Natural killer cell (primary cell): ENCODE measurements around the gene RSAD2. TPM values are rescaled to one million over a fixed set of nuclear protein-coding genes. Genes with fewer than 3 reads are reported as not detected.

Source experiments
- ATAC-seq, 3 donors: fragments of 150-1000 bp in 2 of 3; fragments of 200-7000 bp in 1 of 3; cut with Tn5 transposase; 1 replicate in 1 of 3; 2 replicates in 2 of 3; pipeline ENCODE4 v1.10.0; 2021; ENCODE audit warnings: mild to moderate bottlenecking in 2 of 3, moderate library complexity in 2 of 3
- DNase-seq, 2 donors: peaks; one replicate each; pipeline versions ENCODE4 v3.0.0 to v3.0.0-alpha.2; 2013 to 2021; ENCODE audit warnings: mixed read lengths in 1 of 2
- H3K27ac ChIP-seq: one replicate; pipeline ENCODE4 v1.5.1; 2013; ENCODE audit warnings: mild to moderate bottlenecking, low read length
- H3K27me3 ChIP-seq: one replicate; pipeline ENCODE4 v1.6.1; 2013; ENCODE audit warnings: low read length; ENCODE audit not compliant: control insufficient read depth, insufficient read depth
- H3K36me3 ChIP-seq: one replicate; pipeline ENCODE4 v1.6.1; 2013; ENCODE audit warnings: low read length; ENCODE audit not compliant: control insufficient read depth, insufficient read depth
- H3K4me1 ChIP-seq: one replicate; pipeline ENCODE4 v1.6.1; 2013; ENCODE audit warnings: low read length; ENCODE audit not compliant: control insufficient read depth, insufficient read depth
- H3K4me3 ChIP-seq: one replicate; pipeline ENCODE4 v1.5.1; 2013; ENCODE audit warnings: low read length
- H3K9me3 ChIP-seq: one replicate; pipeline ENCODE4 v1.6.1; 2013; ENCODE audit warnings: low read length; ENCODE audit not compliant: control insufficient read depth, insufficient read depth
- H3K27ac Mint-ChIP-seq, 2 donors: one replicate each; pipeline ENCODE4 v1.8.0; 2022; ENCODE audit warnings: mild to moderate bottlenecking in 2 of 2, mixed read lengths in 2 of 2, moderate library complexity in 1 of 2
- H3K27me3 Mint-ChIP-seq, 2 donors: one replicate each; pipeline ENCODE4 v1.8.0; 2022; ENCODE audit warnings: low read depth in 2 of 2, mixed read lengths in 2 of 2
- H3K36me3 Mint-ChIP-seq: one replicate; pipeline ENCODE4 v1.8.0; 2022; ENCODE audit warnings: mixed read lengths
- H3K4me1 Mint-ChIP-seq, 2 donors: one replicate each; pipeline ENCODE4 v1.8.0; 2022; ENCODE audit warnings: mixed read lengths in 2 of 2
- H3K4me3 Mint-ChIP-seq: one replicate; pipeline ENCODE4 v1.8.0; 2022; ENCODE audit warnings: mild to moderate bottlenecking, moderate library complexity, mixed read lengths
- H3K9me3 Mint-ChIP-seq, 2 donors: one replicate each; pipeline ENCODE4 v1.8.0; 2022; ENCODE audit warnings: mixed read lengths in 2 of 2
- WGBS: methylation state at CpG from one replicate; pipeline ENCODE4 v1.1.7; 2013; ENCODE audit warnings: missing lambda C conversion rate; ENCODE audit not compliant: insufficient coverage; 5-methylcytosine and 5-hydroxymethylcytosine counted together
- intact Hi-C: fragments of 100-400 bp; cut with micrococcal nuclease; formaldehyde crosslinking; loops from one replicate; pipeline ENCODE4 v1.14.2; 2022
- total RNA-seq, 4 donors: library from RNA; stranded (reverse); fragments of 120-200 nt in 1 of 4; gene quantifications; one replicate each; pipeline versions ENCODE4 v1.2.3 to v1.2.4, GENCODE V29; 2013 to 2022
- TF ChIP-seq, protein P1 (sequence below): fragments of 200-600 bp; IDR thresholded peaks from one replicate; pipeline ENCODE4 v1.8.0; 2022; ENCODE audit warnings: antibody characterized with exemption

RSAD2 gene
- total RNA-seq, 3 donors from 2014 or later (not counting 1 experiment from before 2014, with no cell fraction given), result 7.9 to 12.0 (median 9.4) TPM

DNA sequence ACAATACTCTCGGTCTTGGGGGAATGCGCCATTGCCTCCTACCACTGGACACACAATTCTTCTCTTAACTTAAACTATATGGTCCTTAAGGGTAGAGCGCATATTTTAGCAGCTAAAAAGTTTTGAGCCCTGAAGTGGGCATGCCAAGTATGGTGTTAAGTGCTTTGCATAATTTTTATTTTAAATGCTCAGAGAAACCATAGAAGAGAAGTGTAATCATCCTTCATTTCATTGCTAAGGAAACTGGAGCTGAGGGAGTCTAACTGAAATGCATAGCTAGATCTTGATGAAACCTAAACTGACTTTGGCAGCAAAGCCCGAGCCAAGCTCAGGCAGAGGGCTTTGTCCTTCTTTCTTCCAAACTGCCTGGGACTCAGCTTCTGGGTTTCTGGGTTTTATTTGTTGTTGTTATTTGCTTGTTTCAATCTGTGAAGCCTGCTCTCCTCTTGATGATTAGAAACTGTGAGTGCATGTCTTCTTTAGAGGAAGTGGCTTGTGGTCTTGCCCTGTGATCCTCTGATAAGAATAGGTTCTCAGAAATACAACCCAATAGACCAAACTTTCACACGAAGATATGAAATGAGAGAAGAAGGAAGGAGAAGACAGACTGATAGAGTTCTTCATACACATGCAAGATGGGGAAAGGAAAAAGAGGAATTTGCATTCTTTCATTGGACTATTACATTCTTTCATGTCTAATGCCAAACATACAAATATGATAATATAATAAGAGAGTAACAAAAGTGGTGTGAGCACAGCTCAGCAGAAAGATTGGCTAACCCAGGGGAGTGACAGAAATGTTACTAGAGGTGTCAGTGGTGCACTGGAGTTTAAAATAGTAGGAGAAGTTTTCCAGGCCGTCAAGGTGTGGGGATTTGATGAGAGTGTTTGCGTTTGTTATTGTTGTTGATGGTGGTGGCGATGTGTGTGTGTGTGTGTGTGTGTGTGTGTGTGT is 32.1 kb downstream of the RSAD2 start:
- no peaks in the 10 kb centered on the region for H3K9me3 Mint-ChIP-seq
- H3K27me3 ChIP-seq, result no peaks in the 10 kb centered on the region
- peaks cover 71 to 81% of the 10 kb centered on the region in 2 donors for H3K4me1 Mint-ChIP-seq
- H3K36me3 Mint-ChIP-seq, result no peaks in the 10 kb centered on the region
- peaks cover 4 to 7% of the 10 kb centered on the region in 2 donors for H3K27me3 Mint-ChIP-seq
- H3K4me3 ChIP-seq, result peak overlapping the region; percentile 4
- TF ChIP-seq, protein P1, sequence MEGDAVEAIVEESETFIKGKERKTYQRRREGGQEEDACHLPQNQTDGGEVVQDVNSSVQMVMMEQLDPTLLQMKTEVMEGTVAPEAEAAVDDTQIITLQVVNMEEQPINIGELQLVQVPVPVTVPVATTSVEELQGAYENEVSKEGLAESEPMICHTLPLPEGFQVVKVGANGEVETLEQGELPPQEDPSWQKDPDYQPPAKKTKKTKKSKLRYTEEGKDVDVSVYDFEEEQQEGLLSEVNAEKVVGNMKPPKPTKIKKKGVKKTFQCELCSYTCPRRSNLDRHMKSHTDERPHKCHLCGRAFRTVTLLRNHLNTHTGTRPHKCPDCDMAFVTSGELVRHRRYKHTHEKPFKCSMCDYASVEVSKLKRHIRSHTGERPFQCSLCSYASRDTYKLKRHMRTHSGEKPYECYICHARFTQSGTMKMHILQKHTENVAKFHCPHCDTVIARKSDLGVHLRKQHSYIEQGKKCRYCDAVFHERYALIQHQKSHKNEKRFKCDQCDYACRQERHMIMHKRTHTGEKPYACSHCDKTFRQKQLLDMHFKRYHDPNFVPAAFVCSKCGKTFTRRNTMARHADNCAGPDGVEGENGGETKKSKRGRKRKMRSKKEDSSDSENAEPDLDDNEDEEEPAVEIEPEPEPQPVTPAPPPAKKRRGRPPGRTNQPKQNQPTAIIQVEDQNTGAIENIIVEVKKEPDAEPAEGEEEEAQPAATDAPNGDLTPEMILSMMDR, result no peak
- ATAC-seq (peak; percentile 83 to 94 (median 88)), DNase-seq (peak in 1 of 2 donors; percentile 83)
- H3K9me3 ChIP-seq, result no peaks in the 10 kb centered on the region
- H3K4me1 ChIP-seq, result peaks cover 47% of the 10 kb centered on the region
- peak overlapping the region; percentile 81 to 83 for H3K27ac Mint-ChIP-seq
- H3K36me3 ChIP-seq, result no peaks in the 10 kb centered on the region
- intact Hi-C loops, result loop anchor here (5.0 kb wide), 1 partner anchor 88 kb away; no protein-coding TSS in a partner anchor
- H3K4me3 Mint-ChIP-seq, result peak overlapping the region; percentile 85
- H3K27ac ChIP-seq, result peak overlapping the region; percentile 75
- WGBS, result 33% methylated on average over 6 of the region's 8 CpGs

DNA sequence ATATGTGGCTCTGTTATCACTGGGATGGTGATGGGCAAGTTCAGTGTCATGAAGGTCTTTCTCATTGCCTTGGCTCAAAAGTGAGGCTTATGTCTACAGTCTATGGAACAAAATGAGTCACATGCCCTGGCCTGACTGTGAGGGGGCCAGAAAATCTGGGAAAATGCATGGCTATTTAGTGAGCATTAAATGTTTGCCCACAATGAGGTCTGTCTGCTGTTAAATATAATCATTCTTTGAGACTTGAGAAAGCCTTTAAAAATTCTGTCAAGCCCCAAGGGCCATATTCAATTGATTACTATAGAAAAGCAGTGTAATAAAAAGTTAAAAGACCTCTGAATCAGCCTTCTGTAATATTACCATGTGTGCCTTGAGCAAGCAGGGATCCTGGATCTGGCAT is 34.1 kb downstream of the RSAD2 start:
- intact Hi-C loops, result loop anchor here (5.0 kb wide), 1 partner anchor 86 kb away; no protein-coding TSS in a partner anchor
- no peak overlapping the region for H3K27ac ChIP-seq
- no peaks in the 10 kb centered on the region for H3K9me3 ChIP-seq
- Mint-ChIP-seq H3K27ac (peak overlapping the region; percentile 81 to 83), H3K4me1 (peaks cover 75 to 85% of the 10 kb centered on the region in 2 donors), H3K4me3 (peak overlapping the region; percentile 85), H3K36me3 (no peaks in the 10 kb centered on the region), H3K27me3 (peaks cover 6 to 7% of the 10 kb centered on the region in 2 donors), H3K9me3 (no peaks in the 10 kb centered on the region)
- ATAC-seq (no peak), DNase-seq (no peak)
- peaks cover 47% of the 10 kb centered on the region for H3K4me1 ChIP-seq
- TF ChIP-seq, protein P1, result no peak
- no peaks in the 10 kb centered on the region for H3K27me3 ChIP-seq
- no peaks in the 10 kb centered on the region for H3K36me3 ChIP-seq
- H3K4me3 ChIP-seq, result no peak overlapping the region

DNA sequence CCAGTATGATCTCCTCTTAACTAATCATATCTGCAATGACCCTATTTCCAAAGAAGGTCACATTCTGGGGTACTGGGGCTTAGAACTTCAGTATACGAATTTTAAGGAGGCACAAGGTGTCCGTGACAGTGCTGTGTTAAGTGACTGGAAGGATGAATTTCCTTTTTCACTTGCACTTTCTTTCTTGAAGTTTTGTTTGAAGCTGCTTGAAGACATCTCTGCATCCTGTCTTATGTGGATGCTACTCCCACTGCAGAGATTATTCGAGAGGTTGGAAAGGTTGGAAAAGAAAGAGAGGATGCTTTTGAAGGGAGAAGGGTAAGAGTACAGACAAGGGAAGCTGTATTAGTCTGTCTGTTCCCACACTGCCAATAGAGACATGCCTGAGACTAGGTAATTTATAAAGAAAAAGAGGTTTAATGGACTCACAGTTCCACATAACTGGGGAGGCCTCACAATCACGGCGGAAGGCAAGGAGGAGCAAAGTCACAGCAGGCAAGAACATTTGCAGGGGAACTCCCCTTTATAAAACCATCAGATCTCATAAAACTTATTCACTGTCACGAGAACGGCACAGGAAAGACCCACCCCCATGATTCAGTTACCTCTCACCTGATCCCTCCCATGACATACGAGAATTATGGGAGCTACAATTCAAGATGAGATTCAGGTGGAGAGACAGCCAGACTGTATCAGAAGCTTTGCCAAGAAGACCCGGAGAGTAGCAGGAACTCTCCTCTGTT is 36.0 kb downstream of the RSAD2 start:
- WGBS, result 82% methylated on average over 9 of the region's 9 CpGs
- TF ChIP-seq, protein P1, result no peak
- Mint-ChIP-seq H3K27me3 (peaks cover 6 to 7% of the 10 kb centered on the region in 2 donors), H3K9me3 (no peaks in the 10 kb centered on the region), H3K4me3 (peak overlapping the region; percentile 14), H3K36me3 (no peaks in the 10 kb centered on the region), H3K4me1 (peaks cover 56 to 68% of the 10 kb centered on the region in 2 donors), H3K27ac (no peak overlapping the region)
- Histone ChIP-seq H3K36me3 (no peaks in the 10 kb centered on the region), H3K4me3 (no peak overlapping the region), H3K27me3 (no peaks in the 10 kb centered on the region), H3K9me3 (no peaks in the 10 kb centered on the region), H3K4me1 (peaks cover 53% of the 10 kb centered on the region), H3K27ac (no peak overlapping the region)
- no peak for ATAC-seq
- intact Hi-C loops, result loop anchor here (5.0 kb wide), 1 partner anchor 84 kb away; no protein-coding TSS in a partner anchor
- peak in 1 of 2 donors; percentile 78 for DNase-seq
